CD14-positive monocyte (primary cell): ENCODE results near the gene ZBTB7C. TPM values are rescaled to one million over a fixed set of nuclear protein-coding genes. Genes with fewer than 3 reads are reported as not detected.

Experiments
- DNase-seq, 3 donors: peaks; one replicate each; pipeline ENCODE4 v3.0.0-alpha.2; 2011 to 2022
- H2AFZ ChIP-seq: 2 replicates; pipeline ENCODE4 v1.6.0; 2012; ENCODE audit warnings: mild to moderate bottlenecking, low read depth, low read length, inconsistent platforms; ENCODE audit not compliant: insufficient read depth, poor library complexity, severe bottlenecking
- H3K27ac ChIP-seq, 2 donors: 1 replicate in 1 of 2; 2 replicates in 1 of 2; pipeline ENCODE4 v1.5.1; 2012 to 2013; ENCODE audit warnings: low read length in 2 of 2, control low read depth in 1 of 2, inconsistent platforms in 1 of 2, low read depth in 1 of 2, mild to moderate bottlenecking in 1 of 2
- H3K27me3 ChIP-seq, 2 donors: one replicate each; pipeline versions ENCODE4 v1.6.0 to v1.6.1; 2011 to 2013; ENCODE audit warnings: low read length in 2 of 2; ENCODE audit not compliant: control insufficient read depth in 2 of 2, insufficient read depth in 2 of 2
- H3K36me3 ChIP-seq, 2 donors: replicated peaks in 1 of 2; 1 replicate in 1 of 2; 2 replicates in 1 of 2; pipeline versions ENCODE4 v1.5.1 to v1.6.1; 2012 to 2013; ENCODE audit warnings: low read length in 2 of 2, control low read depth in 1 of 2, inconsistent platforms in 1 of 2, mild to moderate bottlenecking in 1 of 2; ENCODE audit not compliant: insufficient read depth in 2 of 2, control insufficient read depth in 1 of 2
- H3K4me1 ChIP-seq, 2 donors: 1 replicate in 1 of 2; 2 replicates in 1 of 2; pipeline versions ENCODE4 v1.5.1 to v1.6.1; 2012 to 2013; ENCODE audit warnings: low read length in 2 of 2, control low read depth in 1 of 2, inconsistent platforms in 1 of 2, mild to moderate bottlenecking in 1 of 2, moderate library complexity in 1 of 2; ENCODE audit not compliant: insufficient read depth in 2 of 2, control insufficient read depth in 1 of 2
- H3K4me2 ChIP-seq: replicated peaks from 2 replicates; pipeline ENCODE3; 2012; ENCODE audit warnings: low read length, moderate library complexity, mild to moderate bottlenecking; ENCODE audit not compliant: poor library complexity, severe bottlenecking; ENCODE audit errors: extremely low read depth
- H3K4me3 ChIP-seq, 3 experiments: fragments of 200-600 bp in 1 of 3; sonication (generic) in 1 of 3; replicated peaks in 1 of 3; 1 replicate in 2 of 3; 2 replicates in 1 of 3; pipeline ENCODE4 v1.5.1; 2011 to 2013; ENCODE audit warnings: low read length in 3 of 3, mild to moderate bottlenecking in 3 of 3, control low read depth in 2 of 3, low read depth in 2 of 3, inconsistent platforms in 1 of 3, moderate library complexity in 1 of 3
- H3K79me2 ChIP-seq: 2 replicates; pipeline ENCODE4 v1.6.0; 2012; ENCODE audit warnings: mild to moderate bottlenecking, control low read depth, inconsistent platforms, low read length, moderate library complexity; ENCODE audit not compliant: insufficient read depth
- H3K9ac ChIP-seq: 2 replicates; pipeline ENCODE4 v1.6.0; 2017; ENCODE audit warnings: low read length, mild to moderate bottlenecking; ENCODE audit not compliant: insufficient read depth, poor library complexity, severe bottlenecking
- H3K9me3 ChIP-seq, 2 donors: replicated peaks in 1 of 2; 1 replicate in 1 of 2; 2 replicates in 1 of 2; pipeline versions ENCODE4 v1.5.1 to v1.6.1; 2012 to 2013; ENCODE audit warnings: low read length in 2 of 2, control low read depth in 1 of 2; ENCODE audit not compliant: control insufficient read depth in 1 of 2, insufficient read depth in 1 of 2
- H4K20me1 ChIP-seq: 2 replicates; pipeline ENCODE4 v1.6.0; 2012; ENCODE audit warnings: mild to moderate bottlenecking, low read length, control low read depth, moderate library complexity; ENCODE audit not compliant: insufficient read depth
- H3K27ac Mint-ChIP-seq, 7 donors: one replicate each; pipeline ENCODE4 v1.8.0; 2020; ENCODE audit warnings: mild to moderate bottlenecking in 7 of 7, mixed read lengths in 7 of 7, moderate library complexity in 6 of 7, inconsistent platforms in 2 of 7
- H3K27me3 Mint-ChIP-seq, 3 donors: one replicate each; pipeline ENCODE4 v1.8.0; 2021 to 2022; ENCODE audit warnings: low read depth in 3 of 3, mild to moderate bottlenecking in 3 of 3, mixed read lengths in 3 of 3, moderate library complexity in 3 of 3, inconsistent platforms in 1 of 3
- H3K36me3 Mint-ChIP-seq, 2 donors: one replicate each; pipeline ENCODE4 v1.8.0; 2020; ENCODE audit warnings: mixed read lengths in 2 of 2, inconsistent platforms in 1 of 2, mild to moderate bottlenecking in 1 of 2
- H3K4me1 Mint-ChIP-seq: one replicate; pipeline ENCODE4 v1.8.0; 2020; ENCODE audit warnings: mild to moderate bottlenecking, mixed read lengths
- H3K4me3 Mint-ChIP-seq, 2 donors: one replicate each; pipeline ENCODE4 v1.8.0; 2020; ENCODE audit warnings: mild to moderate bottlenecking in 2 of 2, mixed read lengths in 2 of 2, moderate library complexity in 1 of 2
- H3K9me3 Mint-ChIP-seq, 7 donors: one replicate each; pipeline ENCODE4 v1.8.0; 2020 to 2022; ENCODE audit warnings: mixed read lengths in 7 of 7, mild to moderate bottlenecking in 6 of 7, moderate library complexity in 6 of 7, inconsistent platforms in 2 of 7
- WGBS: methylation state at CpG from one replicate; pipeline ENCODE4 v1.1.5; 2013; ENCODE audit warnings: missing lambda C conversion rate; ENCODE audit not compliant: insufficient coverage; 5-methylcytosine and 5-hydroxymethylcytosine counted together
- intact Hi-C, 2 donors: fragments of 100-400 bp; cut with micrococcal nuclease; formaldehyde crosslinking; loops; one replicate each; pipeline versions ENCODE4 v1.15.0 to v1.15.1; 2023
- polyA plus RNA-seq, 3 donors: library from polyadenylated mRNA; depleted of rRNA in 1 of 3; unstranded in 2 of 3; stranded (reverse) in 1 of 3; fragments of 300-500 nt in 2 of 3; fragments of >200 nt in 1 of 3; fragmentation: Illumina TruSeq in 2 of 3; gene quantifications; 1 replicate in 2 of 3; 2 replicates in 1 of 3; pipeline ENCODE4 v1.2.3, GENCODE V29; 2012 to 2021
- TF ChIP-seq, protein P1 (sequence below): fragments of 200-600 bp; IDR thresholded peaks from one replicate; pipeline ENCODE4 v1.8.0; 2022; ENCODE audit warnings: antibody characterized with exemption, mild to moderate bottlenecking

ZBTB7C gene
- polyA plus RNA-seq, 3 donors: 0.03 to 0.09 TPM; not detected in 1

DNA sequence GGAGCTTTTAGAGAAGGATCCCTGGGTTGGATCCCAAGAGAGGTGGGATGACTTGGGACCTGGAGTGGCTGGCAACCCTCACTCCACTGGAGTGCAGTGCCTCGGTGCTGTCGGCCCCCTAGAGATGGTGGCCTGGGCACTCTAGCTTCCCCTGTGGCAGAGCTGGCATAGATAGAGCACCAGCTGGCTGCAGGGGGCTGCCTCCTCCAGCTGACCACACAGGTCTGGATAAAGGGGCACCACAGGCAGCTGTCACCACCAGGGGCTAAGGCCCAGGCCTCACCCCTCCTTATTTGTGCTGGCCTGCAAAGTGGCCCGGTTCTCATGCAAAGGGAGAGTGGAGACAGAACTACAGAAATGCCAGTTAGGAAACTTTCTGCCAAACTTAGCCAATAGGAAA lies 74.3 kb downstream of the ZBTB7C start:
- H2AFZ ChIP-seq: no peak overlapping the region
- TF ChIP-seq, protein P1, sequence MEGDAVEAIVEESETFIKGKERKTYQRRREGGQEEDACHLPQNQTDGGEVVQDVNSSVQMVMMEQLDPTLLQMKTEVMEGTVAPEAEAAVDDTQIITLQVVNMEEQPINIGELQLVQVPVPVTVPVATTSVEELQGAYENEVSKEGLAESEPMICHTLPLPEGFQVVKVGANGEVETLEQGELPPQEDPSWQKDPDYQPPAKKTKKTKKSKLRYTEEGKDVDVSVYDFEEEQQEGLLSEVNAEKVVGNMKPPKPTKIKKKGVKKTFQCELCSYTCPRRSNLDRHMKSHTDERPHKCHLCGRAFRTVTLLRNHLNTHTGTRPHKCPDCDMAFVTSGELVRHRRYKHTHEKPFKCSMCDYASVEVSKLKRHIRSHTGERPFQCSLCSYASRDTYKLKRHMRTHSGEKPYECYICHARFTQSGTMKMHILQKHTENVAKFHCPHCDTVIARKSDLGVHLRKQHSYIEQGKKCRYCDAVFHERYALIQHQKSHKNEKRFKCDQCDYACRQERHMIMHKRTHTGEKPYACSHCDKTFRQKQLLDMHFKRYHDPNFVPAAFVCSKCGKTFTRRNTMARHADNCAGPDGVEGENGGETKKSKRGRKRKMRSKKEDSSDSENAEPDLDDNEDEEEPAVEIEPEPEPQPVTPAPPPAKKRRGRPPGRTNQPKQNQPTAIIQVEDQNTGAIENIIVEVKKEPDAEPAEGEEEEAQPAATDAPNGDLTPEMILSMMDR: no peak
- no peaks in the 10 kb centered on the region for H3K36me3 ChIP-seq
- no peak overlapping the region for H3K4me2 ChIP-seq
- no peaks in the 10 kb centered on the region for H4K20me1 ChIP-seq
- no peak overlapping the region for H3K9ac ChIP-seq
- Mint-ChIP-seq H3K27ac (peak overlapping the region in 1 of 7 donors; percentile 26), H3K27me3 (peaks cover 2 to 17% (median 13%) of the 10 kb centered on the region in 3 donors), H3K4me3 (no peak overlapping the region), H3K9me3 (no peaks in the 10 kb centered on the region), H3K36me3 (no peaks in the 10 kb centered on the region), H3K4me1 (no peaks in the 10 kb centered on the region)
- no peak overlapping the region for H3K4me3 ChIP-seq
- H3K9me3 ChIP-seq: no peaks in the 10 kb centered on the region
- no peaks in the 10 kb centered on the region for H3K4me1 ChIP-seq
- DNase-seq: no peak
- no peaks in the 10 kb centered on the region for H3K79me2 ChIP-seq
- 100% methylated on average over 2 of the region's 3 CpGs for WGBS
- intact Hi-C loops: no loop called here
- no peaks in the 10 kb centered on the region for H3K27me3 ChIP-seq
- no peak overlapping the region for H3K27ac ChIP-seq

DNA sequence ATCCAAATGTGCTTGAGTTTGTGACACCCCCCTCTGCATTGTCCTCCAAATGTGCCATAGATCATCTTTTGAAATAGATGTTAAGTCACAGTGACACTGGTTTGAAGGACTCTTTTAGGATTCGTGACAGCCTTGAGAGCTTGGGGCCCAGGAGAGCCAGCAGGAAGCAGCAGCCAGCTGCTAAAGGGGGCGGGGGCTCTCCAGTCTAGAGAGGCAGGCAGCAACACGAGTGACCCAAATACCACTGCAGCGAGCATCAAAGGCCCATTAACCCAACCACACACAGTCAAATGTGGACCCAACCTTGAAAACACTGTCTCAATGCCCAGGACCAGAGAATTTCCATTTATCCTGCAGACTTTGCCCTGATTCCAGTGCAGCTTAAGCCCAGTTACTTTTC lies 75.6 kb downstream of the ZBTB7C start:
- WGBS: 36% methylated on average over 4 of the region's 4 CpGs
- intact Hi-C loops: no loop called here
- H3K4me2 ChIP-seq: no peak overlapping the region
- no peaks in the 10 kb centered on the region for H3K36me3 Mint-ChIP-seq
- H3K4me1 ChIP-seq: no peaks in the 10 kb centered on the region
- no peaks in the 10 kb centered on the region for H3K9me3 Mint-ChIP-seq
- no peak overlapping the region for H3K9ac ChIP-seq
- no peak overlapping the region for H2AFZ ChIP-seq
- H3K4me3 ChIP-seq: no peak overlapping the region
- no peaks in the 10 kb centered on the region for H3K9me3 ChIP-seq
- H3K27me3 Mint-ChIP-seq: peaks cover 5 to 18% (median 15%) of the 10 kb centered on the region in 3 donors
- no peaks in the 10 kb centered on the region for H3K79me2 ChIP-seq
- H3K27ac ChIP-seq: no peak overlapping the region
- no peaks in the 10 kb centered on the region for H3K4me1 Mint-ChIP-seq
- no peak for DNase-seq
- H3K27ac Mint-ChIP-seq: no peak overlapping the region
- TF ChIP-seq, protein P1: no peak
- H3K27me3 ChIP-seq: no peaks in the 10 kb centered on the region
- no peaks in the 10 kb centered on the region for H4K20me1 ChIP-seq
- H3K36me3 ChIP-seq: no peaks in the 10 kb centered on the region
- H3K4me3 Mint-ChIP-seq: peak overlapping the region in 1 of 2 donors; percentile 22
